Suppressor macrophage treated with lipopolysaccharide for 1 hour (primary cell): Measurements from ENCODE around the gene SCARF2.
"Not testable (repeated sequence)": the region's sequence is repeated elsewhere in the genome, so short reads cannot be mapped to it uniquely, and the experiment has no call there.

Experiments used
- DNase-seq, 3 donors: peaks; one replicate each; pipeline ENCODE4 v3.0.0-alpha.2; 2020 to 2022

Gene SCARF2

DNA sequence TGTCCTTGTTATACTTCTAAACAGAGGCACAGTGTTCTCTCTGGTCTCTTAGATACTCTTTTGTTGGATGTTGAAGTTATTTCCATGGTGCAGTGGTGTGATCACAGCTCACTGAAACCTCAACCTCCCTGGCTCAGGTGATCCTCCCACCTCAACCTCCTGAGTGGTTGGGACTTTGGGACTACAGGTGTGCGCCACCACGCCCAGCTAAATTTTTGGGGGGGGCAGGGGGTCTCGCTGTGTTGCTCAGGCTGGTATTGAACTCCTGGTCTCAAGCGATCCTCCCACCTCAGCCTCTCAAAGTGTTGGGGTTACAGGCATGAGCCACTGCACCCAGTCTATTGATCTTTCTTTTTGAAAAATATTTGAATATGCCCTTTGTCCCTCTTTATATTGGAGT lies 28.7 kb downstream of the SCARF2 start:
- DNase-seq = no peak

DNA sequence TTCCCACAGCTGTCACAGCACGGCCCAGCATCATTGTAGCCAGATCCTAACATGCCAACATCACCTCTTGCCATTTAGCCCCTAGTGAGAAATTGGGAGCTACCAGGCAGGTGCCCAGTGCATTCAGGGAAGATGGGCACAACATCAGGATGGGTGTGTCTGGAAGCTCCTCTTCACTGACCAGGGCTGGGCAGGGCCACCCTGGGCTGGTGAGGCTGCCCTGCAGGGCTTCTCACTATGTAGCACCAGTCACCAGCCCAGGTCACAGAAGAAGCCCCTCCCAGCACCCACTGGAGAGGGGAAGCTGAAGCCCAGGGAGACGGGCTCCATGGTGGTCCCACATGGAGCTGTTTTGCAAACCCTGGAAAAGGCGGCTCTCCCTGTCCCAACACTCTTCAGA lies 29.8 kb downstream of the SCARF2 start:
- no peak for DNase-seq

DNA sequence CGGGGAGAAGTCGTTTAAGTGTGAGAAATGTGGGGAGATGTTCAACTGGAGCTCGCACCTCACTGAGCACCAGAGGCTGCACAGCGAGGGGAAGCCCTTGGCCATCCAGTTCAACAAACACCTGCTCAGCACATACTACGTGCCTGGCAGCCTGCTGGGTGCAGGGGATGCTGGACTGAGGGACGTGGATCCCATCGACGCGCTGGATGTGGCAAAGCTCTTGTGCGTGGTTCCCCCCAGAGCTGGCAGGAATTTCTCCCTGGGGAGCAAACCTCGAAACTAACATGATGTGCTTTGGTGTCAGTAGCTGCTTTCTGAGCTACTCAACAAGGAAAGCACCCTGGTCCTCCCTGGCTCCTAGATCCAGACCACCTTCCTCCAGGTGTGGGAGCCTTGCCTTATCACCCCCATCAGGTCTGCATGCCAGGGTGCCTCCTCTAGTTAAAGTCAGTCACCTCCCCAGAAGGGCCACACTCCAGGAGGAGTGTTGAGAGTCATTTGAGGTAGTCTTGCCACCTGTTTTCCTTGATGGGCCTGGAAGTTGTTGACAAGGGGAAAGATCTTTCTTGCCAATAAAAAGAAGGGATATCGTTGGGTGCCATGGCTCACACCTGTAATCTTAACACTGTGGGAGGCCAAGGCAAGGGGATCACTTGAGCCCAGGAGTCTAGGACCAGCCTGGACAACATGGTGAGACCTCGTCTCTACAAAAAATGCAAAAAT lies 30.8 kb downstream of the SCARF2 start:
- DNase-seq = no peak

DNA sequence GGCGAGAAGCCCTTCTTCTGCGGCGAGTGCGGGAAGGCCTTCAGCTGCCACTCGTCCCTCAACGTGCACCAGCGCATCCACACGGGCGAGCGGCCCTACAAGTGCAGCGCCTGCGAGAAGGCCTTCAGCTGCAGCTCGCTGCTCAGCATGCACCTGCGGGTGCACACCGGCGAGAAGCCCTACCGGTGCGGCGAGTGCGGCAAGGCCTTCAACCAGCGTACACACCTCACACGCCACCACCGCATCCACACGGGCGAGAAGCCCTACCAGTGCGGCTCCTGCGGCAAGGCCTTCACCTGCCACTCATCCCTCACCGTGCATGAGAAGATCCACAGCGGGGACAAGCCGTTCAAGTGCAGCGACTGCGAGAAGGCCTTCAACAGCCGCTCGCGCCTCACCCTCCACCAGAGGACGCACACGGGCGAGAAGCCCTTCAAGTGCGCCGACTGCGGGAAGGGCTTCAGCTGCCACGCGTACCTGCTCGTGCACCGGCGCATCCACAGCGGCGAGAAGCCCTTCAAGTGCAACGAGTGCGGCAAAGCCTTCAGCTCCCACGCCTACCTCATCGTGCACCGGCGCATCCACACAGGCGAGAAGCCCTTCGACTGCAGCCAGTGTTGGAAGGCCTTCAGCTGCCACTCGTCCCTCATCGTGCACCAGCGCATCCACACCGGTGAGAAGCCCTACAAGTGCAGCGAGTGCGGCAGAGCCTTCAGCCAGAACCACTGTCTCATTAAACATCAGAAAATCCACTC lies 31.5 kb downstream of the SCARF2 start:
- DNase-seq = no peak

DNA sequence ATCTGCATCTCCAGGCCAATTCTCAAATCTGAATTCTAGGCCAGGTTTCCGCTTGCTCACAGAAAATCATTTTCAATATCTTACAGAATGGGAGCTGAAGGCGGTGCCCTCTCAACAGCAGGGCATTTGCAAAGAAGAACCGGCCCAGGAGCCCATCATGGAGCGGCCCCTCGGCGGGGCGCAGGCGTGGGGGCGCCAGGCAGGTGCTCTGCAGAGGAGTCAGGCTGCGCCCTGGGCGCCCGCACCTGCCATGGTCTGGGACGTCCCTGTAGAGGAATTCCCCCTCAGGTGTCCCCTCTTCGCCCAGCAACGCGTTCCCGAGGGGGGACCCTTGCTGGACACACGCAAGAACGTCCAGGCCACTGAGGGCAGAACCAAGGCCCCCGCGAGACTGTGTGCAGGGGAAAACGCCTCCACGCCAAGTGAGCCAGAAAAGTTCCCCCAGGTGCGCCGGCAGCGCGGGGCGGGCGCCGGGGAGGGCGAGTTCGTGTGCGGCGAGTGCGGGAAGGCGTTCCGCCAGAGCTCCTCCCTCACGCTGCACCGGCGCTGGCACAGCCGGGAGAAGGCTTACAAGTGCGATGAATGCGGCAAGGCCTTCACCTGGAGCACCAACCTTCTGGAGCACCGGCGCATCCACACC lies 32.2 kb downstream of the SCARF2 start:
- no peak for DNase-seq

DNA sequence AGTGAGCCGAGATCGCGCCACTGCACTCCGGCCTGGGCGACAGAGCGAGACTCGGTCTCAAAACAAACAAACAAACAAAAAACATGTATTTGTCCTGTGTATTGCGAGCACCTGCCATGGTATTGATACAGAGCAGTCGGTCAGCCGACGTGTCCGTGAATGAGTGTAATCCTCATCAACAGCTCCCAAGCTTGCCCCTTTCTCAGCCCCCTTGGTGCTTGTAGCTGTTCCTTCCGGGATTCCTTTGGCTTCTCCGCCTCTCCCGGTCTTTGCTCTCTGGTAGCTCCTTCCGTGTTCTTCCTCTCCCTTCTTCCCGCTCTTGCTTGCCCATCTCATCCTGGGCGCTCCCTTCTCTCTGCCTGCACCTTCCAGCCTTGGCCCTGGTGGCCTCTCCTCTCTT lies 32.7 kb downstream of the SCARF2 start:
- no peak for DNase-seq

DNA sequence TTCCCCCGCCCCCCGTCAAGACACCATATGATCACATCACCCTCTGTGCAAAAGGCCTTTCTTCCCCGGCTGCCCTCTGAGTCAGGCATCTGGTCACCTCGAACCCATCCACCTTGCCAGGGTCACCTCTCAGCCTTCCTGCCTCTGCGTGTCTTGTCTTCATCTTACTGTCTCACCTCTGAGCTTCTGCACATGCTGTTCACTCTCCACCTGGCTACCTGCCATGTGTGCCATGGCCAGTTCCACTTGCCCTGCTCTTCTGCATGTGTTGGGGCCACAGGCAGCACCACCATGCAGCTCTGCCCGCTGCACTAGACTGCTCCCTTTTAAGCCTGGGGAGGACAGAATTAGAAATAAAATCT lies 33.9 kb downstream of the SCARF2 start:
- DNase-seq = no peak

DNA sequence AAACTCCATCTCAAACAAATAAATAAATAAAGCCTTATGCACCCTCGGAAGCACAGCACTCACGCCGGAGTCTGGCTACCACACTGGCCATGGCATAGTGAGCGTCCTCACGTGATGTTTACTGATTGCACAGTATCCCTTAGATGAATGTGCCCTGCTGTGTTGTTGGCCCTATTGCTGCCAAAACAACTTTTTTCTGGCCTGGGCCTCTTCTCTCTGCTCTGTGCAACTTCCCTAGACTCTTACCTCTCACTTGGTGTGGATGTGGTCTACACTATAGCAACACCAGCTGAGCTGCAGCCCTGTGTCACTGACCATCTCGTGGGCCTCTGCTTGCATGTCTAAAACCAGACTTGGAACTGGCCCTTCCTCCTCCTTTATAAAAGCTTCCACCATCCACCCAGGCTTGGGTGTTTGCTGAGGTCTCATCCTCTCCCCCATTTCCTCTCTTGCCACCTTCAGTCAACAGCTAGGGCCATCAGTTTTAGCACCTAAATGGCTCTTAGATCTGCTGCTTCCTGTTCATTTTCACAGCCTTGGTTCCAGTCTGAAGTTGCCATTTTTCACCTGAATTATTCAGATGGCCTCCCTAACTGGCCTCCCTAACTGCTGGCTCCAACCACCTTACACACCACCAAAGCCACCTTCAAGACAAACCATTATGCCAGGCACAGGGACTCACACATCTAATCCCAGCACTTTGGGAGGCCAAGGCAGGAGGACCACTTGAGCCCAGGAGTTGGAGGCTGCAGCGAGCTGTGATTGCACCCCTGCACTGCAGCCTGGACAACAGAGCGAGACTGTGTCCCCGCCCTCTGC lies 34.5 kb downstream of the SCARF2 start:
- no peak for DNase-seq

DNA sequence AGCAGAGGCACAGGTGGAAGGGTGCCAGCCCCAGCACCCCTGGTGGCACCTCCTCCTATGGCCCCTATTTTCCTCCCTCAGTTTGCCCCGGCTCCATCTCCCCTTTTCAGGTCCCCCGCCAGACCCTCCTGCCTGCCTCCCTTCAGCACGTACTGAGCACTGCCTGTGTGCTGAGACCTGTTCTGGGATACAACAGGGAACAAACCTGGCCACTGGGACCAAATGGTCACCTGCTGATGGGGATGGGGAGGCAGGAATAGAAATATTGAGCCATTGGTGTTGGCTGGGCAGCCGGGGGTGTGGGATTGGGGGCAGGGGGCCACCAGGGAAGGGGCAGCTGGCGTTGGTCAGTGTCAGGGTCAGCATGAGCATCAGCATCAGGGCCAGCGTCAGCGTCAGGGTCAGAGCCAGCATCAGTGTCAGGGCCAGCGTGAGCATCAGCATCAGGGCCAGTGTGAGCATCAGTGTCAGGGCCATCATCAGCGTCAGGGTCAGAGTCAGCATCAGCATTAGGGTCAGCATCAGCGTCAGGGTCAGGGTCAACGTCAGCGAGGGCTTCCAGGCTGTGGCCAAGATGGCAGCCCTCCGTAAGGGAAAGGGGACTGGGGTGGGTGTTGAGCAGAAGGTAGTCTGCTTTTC lies 36.1 kb downstream of the SCARF2 start:
- DNase-seq = no peak

DNA sequence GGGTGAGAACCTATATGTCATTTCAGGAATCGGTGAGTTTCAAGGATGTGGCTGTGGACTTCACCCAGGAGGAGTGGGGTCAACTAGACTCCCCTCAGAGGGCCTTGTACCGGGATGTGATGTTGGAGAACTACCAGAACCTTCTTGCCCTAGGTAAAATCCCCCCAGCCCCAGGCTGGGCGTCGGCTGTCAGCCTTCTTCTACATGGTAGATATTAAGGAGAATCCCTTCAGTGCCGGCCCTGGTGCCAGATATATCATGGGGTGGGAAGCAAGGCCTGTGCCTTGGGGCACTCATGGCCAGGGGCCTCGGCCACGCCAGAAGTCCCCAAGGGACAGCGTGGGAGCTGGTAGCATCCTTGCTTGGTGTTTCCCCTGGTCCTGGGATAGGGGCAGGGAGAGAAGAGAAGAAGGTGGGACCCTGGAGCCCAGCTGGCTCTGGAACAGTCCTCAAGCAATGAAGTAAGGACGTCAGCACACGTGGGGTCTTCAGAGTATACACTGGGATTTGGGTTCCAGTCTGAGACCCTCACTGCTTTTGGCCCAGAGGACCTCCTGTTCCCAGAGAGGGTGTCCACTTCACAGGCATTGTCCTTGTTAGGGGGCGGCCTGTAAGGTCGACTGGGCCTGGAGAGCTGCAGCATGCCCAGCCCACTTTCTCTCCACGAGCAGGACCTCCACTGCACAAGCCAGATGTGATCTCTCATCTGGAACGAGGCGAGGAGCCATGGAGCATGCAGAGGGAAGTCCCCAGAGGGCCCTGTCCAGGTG lies 36.8 kb downstream of the SCARF2 start:
- DNase-seq = no peak

DNA sequence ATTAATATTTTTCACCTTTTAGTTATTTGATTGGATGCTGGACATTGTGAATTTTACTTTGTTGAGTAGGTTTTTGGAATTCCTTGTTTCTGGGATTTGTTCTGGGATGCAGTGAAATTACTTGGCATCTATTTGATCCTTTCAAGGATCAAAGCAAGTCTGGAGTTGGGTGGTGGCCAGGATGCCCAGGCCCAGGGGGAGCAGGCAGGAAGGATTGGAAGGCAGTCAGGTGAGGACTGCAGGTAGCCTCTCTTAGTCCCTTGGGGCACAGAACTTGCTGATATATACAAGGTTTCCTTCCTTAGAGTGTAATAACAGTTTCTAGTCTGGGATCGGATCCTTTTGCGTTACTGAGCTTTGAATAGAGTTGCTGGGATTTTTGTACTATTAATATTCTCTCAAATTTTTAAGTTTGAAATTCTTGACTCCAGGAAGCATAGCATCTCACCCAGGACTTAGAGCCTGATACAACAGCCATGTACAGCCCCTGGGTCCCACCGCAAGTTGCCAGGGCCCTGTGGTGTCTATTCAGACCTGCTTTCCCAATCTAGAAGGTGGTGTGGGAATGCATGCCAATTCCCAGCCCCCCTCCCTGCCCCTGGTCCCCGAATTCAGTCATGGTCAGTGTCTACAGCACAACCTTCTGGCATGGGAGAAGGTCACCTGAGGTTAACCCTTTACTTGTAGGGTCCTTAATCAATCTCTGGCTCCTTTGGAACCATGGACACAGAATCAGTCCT lies 37.6 kb downstream of the SCARF2 start:
- DNase-seq = no peak

DNA sequence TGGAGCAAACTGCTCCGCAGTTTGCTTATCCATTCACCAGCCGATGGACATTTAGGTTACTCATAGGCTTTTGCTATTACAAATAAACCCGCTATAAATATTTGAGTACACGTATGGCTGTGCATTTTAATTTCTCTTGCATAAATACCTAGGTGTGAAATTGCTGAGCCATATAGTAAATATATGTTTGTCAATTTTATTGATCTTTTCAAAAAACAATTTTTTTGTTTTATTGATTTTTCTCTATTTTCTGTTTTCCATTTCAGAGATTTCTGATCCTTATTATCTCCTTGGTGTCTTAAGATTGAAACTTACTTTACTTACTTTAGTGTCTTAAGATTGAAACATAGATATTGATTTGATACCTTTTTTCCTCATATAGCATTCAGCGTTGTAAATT lies 39.2 kb downstream of the SCARF2 start:
- no peak for DNase-seq

DNA sequence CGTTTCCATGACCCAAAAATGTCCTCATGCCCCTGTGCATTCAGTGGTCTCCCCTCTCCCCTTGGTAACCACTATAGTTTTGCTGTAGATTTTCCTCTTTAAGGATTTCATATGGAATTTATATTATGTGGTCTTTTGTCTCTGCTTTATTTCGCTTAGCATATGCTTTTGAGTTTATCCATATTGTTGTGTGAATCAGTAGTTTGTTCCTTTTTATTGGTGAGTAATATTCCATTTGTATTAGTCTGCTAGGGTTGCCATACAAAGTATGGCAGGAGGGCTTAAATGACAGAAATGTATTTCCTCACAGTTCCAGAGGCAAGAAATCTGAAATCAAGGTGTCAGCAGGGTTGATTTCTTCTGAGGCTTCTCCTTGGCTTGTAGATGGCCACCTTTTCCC lies 40.1 kb downstream of the SCARF2 start:
- no peak for DNase-seq

DNA sequence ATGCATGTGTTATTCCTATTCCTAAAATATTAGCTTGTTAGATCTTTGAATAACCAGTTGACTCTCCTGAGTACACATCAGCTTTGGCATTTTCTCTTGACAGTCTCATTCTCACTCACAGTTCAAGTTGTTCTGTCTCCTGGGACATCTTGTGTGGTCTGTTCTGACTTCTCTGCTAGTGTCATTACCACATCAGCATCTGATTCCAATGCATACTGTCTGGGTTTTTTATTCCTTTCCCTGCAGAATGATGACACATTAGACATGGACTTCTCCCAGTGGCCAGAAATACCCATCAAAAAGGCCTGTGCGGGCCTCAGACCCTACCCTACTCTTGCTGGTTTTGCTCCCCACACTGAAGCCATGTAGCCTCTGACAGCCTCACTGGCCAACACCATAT lies 41.0 kb downstream of the SCARF2 start:
- peak in 1 of 3 donors; percentile 33 for DNase-seq

DNA sequence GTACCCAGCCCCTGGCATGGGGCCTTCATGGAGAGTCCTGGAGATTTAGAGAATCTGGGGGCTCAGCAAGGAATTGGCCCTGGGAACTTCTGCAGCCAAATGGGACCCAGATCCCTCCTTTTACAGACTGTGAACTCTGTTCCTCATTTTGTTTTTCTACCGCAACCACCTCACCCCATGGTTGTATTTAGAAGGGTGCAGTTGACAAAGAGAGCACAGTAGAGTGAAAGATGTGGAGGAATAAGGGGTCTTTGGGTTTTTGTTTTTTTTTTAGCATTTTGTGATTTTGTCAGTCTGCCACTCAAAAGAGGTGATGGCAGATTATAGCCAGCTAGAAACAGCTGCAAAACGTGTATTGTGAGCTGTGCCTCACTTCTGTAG lies 41.7 kb downstream of the SCARF2 start:
- no peak for DNase-seq

DNA sequence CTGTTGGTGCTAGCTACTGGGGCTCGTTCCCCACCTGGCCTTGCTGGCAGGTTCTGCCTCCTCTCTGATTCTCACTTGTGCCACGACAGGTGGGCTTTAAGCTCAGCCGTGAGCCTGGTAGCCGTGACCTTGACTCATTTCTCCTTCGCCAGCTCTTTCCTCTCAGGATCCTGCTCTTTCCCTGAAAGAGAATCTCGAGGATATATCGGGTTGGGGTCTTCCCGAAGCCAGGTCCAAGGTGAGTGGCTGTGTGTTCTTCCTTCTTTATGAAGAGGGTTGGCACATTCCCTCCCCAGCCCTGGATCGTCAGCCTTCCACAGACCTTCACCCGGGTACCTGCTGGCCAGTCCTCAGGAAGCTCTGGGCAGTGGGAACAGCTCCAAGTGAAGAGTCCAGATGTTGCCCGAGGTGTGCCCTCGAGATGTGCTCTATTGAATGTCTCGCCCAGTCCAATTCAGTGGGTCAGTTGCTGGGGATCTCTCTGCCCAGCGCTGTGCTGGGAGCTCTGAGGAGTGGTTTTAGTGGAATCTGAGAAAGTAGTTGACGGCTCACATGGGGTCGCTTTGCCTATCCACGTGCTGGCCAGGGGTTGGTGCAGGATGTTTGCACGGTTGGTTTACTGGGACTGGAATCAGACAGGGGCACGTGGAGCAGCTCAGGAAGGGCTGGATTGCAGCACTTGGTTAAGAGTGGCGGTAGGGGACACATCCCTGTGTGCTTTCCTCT lies 42.3 kb downstream of the SCARF2 start:
- no peak for DNase-seq

DNA sequence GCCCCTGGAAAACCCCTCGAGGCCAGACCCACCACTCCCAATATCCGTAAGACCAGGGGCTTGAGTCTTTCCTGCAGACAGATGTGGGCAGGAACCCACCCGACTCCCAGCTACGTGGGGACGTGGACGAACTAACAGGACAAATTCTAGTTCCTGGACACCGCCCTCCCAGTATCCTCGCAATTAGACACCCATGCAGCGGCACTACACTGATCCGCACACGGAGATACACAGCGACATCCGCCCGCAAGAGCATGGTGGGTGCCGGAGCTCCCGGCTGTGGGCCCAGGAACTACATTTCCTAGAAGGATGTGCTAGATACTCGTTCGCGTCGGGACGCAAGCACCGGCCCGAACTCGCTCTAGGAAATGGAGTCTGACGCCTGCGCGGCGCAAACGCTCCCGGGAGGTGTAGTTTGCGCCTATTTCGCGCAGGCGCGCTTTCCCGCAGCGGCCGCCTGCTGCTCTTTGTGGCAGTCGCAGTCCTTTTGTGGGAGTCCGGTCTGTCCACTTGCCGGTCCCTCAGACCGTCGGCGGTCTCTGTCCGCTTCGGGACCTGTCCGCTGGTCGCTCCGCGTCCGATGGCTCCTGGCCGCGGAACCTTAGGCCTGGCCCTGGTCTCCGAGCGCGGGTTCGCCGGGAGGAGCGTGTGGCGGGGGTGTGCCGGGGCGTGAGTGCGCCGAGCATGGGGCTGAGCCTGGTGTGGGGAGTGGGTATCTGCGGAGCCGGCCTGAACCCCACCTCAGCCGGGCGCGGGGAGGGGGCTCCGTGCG lies 43.7 kb downstream of the SCARF2 start, which contains the start of gene ZNF74:
ZNF74 (plus strand) TSS at position 447 of the 772 bp plus-strand sequence. CDS start 478 bp downstream, outside the sequence.
- peak; percentile 88 to 95 (median 93) for DNase-seq

DNA sequence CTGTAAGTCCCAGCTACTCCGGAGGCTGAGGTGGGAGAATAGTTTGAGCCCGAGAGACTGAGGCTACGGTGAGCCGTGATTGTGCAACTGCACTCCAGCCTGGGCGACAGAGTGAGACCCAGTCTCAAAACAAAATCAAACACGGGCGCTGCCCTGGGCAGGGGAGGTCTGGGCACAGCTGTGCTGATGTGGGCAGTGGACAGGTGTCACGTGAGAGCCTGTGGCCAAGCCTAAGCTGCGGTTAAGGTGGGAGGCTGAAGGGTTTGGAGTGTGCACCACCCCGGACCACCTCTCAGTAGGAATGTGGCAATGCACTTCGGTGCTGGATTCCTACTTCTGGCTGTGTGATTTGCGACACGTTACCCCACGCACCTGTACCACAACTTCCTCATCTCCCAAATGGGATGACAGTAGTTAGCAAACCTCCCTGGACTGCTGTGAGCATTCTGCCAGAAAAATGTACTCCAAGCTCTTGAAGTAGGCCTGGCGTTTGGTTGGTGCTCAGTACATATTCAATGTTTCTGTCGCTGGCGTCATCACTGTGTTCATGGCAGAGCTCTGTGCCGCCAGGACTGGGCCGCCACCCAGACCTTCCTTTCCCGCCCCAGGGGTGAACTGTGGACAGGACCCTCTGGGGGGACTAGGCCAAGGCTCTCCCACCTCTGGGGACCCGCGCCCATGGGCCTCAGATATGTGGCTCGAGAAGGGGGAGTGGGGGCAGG lies 44.5 kb downstream of the SCARF2 start:
- DNase-seq = no peak

DNA sequence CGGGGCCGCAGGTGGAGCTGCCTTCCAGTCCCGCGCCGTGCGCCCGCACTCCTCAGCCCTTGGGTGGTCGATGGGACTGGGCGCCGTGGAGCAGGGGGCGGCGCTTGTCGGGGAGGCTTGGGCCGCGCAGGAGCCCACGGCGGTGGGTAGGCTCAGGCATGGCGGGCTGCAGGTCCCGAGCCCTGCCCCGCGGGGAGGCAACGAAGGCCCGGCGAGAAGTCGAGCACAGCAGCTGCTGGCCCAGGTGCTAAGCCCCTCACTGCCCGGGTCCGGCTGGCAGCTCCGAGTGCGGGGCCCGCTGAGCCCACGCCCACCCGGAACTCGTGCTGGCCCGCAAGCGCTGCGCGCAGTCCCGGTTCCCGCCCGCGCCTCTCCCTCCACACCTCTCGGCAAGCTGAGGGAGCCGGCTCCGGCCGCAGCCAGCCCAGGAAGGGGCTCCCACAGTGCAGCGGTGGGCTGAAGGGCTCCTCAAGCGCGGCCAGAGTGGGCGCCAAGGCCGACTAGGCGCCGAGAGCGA lies 45.2 kb downstream of the SCARF2 start:
- DNase-seq = not testable (repeated sequence)
